HL-60 (cell line): ENCODE data around the gene SGCA.

Source experiments
- CTCF ChIP-seq: IDR thresholded peaks from one replicate; pipeline ENCODE4 v1.5.1; 2011; ENCODE audit warnings: low read length, control low read depth, inconsistent platforms; ENCODE audit not compliant: insufficient read depth
- POLR2AphosphoS5 ChIP-seq: IDR thresholded peaks from 2 replicates; pipeline ENCODE4 v1.6.1; 2012; ENCODE audit warnings: low read depth

GRCh38 chr17:50136096-50136687 lies 29.6 kb upstream of the SGCA start:
- TF ChIP-seq CTCF (no peak), POLR2AphosphoS5 (no peak)
